GM18511 (cell line): Measurements from ENCODE around the gene SMG6.
"Not testable (repeated sequence)": the region's sequence is repeated elsewhere in the genome, so short reads cannot be mapped to it uniquely, and the experiment has no call there.

Source experiments
- ATAC-seq: cut with Tn5 transposase; IDR thresholded peaks from one replicate; pipeline ENCODE4 v1.9.1; 2021; ENCODE audit warnings: mild to moderate bottlenecking, moderate library complexity; ENCODE audit not compliant: unreplicated experiment

Gene SMG6

DNA sequence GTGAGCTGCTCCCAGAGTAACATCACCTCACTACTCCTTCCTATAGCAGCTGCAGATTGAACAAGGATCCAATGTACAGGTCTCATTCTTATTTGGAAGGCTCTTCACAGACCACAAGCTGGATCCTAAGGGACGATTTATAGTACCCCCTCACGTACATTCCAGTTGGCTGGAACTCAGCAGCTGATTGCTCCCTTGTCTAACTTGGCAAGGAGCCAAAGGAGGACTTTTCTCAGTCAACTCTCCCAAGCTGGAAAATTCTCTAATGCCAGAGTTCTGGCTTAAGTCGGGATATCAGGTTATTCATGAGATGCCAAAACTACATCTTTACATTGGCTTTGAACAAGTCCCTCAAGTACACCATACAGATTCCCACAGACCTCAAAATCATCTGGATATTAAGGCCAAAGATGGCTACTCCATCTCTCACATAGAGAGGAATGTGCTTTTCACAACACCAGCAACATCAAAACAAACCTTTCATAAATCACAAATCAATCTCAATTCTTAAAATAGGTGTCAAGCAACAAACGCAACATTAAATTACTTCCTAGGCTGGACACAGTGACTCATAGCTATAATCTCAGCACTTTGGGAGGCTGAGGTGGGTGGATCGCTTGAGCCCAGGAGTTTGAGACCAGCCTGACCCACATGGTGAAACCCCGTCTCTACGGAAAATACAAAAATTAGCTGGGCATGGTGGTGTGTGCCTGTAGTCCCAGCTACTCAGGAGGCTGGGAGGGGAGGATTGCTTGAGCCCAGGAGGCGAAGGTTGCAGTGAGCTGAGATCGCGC, 39.3 kb downstream of the SMG6 start:
- ATAC-seq, result no peak

DNA sequence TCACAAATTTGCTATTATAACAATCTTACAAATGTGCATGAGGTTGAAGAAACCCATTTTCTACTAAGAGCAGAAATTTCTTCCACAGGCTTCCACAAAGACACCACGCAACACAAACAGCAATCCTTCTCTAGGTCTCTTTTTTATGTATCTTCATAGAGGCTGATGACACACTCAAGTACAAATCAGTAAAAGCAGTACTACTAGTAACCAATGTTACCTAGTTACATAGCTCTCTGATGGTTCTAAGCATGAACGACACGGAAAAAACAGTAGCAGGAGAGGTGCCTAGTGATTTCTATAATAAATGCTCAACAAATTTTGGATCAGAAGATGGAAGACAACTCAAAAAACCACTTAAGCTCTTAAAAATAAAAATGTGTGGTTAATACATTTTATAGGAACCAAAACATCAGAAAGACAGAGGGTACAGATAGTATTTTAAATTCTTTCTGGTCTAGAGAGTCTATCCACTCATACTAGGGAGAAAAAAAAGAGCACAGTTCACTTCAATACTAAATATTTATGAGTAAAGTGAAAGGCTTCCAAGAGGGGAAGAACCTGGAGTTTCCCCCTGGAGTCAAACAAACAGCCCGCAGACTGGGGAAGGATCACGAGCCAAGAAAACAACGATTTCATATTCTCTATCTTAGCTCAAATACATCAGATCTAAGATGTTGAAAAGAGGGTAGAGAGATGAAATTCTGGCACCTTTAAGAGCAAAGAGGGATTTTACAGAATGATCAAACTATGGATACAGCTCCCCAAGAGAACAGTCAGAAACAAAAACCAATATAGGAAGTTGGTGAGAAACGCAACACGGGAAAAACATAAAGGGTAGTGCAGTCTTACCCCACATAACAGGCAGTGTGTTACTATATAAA, 40.2 kb downstream of the SMG6 start:
- ATAC-seq, result no peak

DNA sequence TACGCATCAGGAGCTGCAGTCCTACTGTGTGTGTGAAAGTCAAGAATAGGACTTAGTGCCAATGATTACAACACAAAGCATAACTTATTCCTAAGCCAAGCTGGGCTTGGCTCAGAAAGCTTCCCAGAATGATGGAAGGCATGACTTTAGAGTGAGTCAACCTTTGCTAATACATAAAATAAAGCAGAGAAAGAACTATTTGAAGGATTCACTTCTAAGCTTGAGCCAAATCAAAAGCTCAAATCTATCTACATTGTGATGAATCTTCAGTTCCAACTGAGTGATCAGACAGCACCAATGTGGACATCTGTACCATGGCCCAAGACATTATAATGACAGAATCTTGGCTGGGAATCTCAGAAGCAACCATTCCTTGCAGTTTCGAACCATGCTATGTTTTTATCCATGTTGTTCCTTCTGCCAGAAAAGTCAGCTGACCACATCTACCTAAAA, 41.4 kb downstream of the SMG6 start:
- no peak for ATAC-seq

DNA sequence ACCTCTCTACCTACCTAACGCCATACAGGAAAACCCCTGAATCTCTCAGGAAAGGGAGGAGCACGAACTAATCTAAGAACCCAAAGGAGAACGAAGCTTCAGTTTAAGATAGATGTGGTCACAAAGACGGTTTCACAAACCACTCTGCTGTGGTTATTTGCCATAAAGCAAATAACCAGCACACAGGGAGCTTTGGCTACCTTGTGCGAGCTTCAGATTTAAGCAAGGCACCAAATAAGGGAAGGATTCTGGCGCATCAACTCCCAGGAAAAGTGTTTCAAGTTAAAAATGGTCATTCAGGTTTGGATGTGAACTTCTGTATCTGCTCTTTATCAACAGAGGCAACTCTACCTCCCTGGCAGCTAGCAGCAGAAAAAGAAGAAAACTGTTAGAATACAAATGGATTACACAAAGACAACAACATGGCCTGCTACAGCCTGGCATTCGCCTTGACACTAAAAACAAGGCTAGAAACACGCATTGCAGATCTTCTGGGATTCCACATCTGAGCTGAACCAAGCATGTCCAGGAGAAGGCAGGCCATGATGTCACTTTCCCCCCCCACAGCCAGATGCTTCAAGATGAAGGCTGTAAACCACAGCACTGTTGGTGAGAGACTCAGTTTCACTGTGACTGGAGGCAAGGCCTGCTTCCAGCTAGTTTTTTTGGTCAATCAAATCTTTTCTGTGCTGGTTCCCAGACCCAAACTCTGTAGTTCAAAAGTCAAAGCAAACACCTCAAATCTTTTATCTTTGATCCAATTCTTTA, 43.6 kb downstream of the SMG6 start:
- peak; percentile 83 for ATAC-seq

DNA sequence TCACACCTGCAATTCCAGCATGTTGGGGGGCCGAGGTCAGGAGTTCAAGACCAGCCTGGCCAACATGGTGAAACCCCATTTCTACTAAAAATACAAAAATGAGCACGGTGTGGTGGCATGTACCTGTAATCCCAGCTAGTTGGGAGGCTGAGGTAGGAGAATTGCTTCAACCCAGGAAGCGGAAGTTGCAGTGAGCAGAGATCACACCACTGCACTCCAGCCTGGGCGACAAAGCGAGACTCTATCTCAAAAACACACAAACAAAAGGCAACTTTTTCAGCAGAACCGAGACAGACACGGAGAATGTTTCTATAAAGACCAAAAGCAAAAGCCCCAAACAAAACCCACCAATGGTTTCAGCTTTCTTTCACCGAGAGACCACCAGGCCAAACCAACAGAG, 44.8 kb downstream of the SMG6 start:
- ATAC-seq, result not testable (repeated sequence)

DNA sequence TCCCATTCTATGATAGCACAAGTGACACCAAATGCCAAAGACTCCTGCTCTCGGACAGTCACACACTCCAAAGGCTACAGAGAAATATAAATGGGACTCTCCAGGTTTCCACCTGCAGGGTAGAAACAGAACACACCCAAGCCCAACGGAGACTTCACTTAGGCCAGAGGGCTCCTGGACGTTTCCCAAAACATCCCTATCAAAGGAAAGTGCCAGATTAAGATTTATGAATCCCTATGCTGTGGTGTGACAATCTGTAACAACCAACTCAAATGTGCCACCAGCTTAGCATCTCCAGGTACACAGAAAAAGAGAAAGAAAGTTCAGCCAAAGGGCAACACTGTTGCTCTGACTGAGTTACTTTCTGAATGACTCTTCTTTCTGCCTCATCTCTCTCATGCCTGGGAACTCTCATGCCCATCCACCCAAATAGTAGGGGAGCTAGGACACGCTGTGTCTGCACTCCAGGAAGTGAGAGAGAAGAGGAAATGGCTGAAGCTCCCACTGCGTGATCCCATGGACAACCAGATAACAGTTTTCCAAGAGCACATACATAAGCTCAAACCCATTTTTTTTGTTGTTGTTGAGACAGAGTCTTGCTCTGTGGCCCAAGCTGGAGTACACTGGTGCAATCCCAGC, 49.7 kb downstream of the SMG6 start:
- ATAC-seq, result no peak

DNA sequence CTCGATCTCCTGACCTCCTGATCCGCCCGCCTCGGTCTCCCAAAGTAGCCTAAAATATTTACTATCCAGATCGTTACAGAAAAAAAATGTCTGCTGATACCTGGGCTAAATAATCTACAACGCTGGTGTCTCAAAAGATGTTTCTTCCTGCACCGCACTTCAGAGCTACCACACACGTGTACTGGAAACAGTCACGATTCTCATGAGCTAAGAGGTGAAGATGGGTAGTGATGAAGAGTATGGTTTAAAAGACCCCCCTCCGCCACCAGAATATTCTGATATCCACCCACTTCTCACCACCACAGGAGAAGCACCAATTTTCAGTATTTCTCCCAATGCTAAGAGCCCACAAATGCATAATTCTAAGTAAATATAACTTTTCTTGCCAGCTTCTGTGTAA, 50.2 kb downstream of the SMG6 start:
- no peak for ATAC-seq

DNA sequence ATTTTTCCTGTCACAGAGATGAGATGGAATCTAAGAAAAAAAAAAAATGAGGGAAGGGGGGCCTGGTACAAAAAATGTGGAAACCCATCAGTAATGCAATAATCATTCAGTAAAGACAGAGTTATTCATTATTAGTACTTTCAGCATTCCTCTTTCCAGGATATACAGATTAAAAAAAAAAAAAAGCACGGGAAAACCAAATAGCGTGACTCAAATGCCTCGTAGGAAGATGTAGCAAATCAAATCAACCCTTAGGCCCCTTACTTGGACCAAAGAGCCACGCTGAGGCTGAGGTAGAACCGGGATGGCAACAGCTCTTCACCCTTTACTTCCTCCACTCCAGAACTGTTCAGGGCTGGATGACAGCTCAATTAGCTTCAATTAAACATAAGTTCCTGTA, 52.5 kb downstream of the SMG6 start:
- no peak for ATAC-seq

DNA sequence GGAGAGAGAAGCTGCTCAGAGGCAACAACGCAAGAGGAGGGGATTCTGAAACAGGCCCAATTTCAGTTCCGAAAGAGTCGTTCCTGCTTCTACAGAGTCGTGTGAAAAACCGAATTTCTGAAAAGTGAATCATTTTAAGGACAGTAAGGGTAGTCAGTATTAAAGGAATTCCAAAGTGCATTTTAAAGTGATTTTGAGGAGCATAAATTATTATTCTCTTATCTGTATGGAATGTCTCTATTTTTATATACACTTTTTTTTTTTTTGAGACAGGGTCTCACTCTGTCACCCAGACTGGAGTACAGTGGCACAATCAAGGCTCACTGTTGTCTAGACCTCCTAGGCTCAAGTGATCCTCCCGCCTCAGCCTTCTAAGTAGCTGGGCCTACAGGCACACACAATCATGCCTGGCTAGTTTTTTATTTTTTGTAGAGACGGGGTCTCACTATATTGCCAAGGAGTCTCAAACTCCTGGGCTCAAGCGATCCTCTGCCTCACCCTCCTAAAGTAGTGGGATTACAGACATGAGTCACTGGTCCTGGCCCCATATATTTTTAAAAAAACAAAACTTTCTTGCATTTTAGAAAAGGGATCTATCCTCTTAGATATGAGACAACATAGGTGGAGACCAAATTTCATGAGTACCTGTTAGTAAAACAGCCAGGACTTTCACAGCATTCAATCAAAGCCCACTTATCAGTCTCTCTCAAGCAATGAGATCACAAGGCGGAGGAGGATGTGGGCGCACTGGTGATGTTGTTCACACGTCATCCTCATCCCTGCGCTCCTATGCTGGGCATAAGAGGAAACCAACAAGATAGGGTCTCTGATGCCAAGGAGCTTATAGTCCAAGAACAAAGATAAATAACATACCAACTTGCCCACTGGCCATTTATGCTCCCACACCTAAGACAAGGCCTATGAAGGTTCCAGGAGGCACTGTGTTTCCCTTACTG, 53.2 kb downstream of the SMG6 start:
- ATAC-seq, result no peak

DNA sequence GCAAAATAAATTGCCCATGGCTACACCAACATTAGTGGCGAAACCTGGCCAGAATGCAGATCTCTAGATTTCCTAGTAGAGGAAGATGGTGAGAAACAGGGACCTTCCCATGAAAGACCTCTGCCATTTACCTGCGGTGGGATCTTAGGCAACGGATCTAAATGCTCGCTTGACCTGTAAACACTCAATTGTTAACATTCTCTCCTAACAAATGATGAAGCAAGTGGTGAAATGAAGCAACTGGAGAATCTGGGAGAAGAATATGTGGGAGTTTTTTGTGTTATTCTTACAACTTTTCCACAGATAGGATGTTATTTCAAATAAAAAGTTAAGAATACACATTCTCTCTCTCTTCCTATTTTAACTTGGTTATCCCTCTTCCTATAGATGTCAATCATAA, 56.6 kb downstream of the SMG6 start:
- ATAC-seq, result no peak

DNA sequence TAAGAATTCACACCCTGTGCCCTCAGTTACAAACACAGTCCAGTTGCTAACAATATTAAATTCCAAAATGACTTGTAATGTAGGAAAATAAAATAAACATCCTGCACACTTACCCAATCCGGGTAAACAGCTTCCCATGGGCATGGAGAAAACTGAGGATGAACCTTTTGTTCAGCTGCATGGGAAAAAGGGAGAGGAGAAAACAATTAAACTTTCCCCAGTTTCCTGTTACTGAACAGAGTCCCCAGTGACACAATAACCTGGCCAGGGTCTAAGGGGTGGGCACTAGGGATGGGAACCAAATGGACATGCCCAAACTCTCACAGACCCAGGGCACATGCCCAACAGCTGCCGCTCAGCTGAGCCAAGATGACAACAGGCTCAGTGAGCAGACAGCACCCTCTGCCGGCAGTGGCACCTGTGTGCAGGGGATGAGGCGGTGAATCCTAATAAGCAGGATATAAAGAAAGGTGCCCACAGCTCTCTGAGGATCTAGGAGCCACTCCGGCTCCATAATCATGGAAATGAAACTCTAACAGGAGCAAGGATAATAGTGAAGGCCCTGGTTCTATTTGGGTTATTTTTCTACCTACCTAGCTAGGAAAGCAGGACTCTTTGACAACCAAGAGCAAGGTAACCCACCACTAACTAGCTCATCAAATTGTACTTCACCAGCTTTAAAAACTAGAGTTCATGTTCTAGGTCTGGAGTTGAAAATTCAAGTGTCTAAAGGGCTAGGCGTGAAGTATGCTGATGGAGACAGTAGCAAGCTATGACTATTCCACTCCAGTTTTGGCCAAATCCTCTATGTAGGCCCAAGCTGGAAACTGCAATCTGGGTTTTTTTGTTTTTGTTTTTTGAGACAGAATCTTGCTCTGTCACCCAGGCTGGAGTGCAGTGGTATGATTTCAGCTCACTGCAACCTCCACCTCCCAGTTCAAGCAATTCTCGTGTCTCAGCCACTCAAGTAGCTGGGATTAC, 58.8 kb downstream of the SMG6 start:
- ATAC-seq, result no peak

DNA sequence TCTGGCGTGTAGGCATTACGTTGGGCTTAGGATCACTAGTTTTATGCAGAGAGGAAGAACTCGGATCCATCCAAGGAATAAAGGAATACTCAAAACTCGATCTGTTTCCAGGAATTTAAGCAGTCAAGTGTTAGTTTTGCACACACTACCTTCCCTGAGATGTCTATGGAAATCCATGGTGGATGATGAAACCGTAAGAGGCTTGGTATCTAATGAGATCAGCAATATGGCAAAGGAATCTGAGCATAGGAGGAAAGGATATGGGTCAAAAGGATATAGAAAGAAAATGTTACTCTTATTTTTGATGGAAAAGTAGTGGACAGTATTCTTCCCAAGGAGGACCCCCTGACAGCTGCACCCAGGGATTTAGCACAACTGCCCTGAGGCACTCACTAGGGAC, 59.6 kb downstream of the SMG6 start:
- no peak for ATAC-seq

DNA sequence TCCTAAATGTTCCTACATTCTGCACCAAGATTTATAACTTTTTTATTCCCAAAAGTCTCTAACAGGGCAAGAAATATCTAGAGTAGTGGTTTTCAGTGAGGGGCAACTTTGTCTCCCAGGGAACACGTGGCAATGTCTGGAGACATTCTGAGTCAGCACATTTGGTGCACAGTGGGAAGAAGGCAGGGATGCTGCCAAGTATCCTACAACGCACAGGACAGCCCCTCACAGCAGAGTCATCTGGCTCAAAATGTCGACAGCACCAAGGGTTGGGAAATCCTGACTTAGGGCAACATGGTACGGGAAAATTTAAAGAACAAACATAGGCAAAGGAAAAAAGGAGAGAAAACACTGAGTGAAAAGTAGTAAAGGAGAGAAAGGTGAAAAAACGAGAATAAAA, 61.8 kb downstream of the SMG6 start:
- no peak for ATAC-seq

DNA sequence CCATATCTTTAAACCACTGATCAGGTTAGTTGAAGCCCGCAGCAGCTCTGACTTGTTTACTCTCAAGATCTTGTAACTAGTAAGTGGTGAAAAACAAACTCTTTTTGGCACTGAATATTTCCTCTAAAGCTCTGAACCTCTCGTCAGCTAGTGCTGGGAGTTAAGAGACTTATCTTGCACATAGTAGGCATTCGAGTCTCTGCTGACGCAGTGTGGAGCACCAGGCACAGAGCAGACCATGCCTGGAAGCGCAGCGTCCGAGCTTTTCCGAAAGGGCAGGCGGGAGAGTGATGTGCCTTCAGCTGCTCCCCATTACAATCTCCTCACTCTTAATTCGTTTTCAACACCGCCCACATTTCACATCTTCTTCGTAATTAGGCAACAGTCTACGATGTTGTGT, 63.0 kb downstream of the SMG6 start:
- ATAC-seq, result no peak

DNA sequence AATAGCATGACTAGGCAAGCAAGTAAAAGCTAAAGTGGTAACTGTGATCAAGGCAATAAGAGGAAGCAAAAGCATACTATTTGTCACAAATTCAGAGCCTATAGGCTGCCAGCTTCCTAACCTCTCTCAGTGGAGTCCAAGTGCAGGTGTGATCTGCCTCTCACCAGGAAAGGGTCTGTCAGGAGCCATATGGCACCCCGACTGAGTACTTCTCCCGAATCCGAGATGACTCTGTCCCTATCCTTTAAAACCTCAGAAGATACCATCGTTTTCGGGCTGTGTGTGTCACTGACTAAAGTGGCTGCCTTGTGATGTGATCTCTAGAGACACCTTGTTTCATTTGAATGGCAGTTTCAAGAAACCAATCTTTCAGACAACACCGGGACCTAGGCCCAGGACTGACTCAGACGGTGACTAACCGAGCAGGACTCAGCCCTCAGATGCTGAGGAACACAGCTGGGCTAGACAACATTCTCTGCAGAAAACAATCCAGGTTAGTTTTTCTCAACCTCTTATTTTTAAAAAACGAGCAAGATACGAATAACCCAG, 63.6 kb downstream of the SMG6 start:
- ATAC-seq, result peak; percentile 82

DNA sequence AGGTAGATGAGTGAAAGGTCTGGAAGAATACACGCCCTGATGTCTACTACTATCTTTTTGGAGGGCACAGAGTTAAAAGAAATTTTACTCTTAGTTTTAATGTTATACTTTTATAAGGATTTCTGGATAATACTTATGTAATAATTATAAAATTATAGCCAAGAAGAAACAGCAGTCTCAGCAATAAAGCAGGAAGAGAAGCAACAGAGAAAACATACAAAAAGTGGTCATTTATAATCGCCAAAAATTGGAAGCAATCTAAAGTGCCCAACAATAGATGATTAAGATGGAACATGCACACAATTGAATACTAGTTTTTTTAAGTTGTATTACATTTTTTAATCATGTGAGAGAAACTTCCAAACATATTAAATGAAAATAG, 64.4 kb downstream of the SMG6 start:
- ATAC-seq, result no peak

DNA sequence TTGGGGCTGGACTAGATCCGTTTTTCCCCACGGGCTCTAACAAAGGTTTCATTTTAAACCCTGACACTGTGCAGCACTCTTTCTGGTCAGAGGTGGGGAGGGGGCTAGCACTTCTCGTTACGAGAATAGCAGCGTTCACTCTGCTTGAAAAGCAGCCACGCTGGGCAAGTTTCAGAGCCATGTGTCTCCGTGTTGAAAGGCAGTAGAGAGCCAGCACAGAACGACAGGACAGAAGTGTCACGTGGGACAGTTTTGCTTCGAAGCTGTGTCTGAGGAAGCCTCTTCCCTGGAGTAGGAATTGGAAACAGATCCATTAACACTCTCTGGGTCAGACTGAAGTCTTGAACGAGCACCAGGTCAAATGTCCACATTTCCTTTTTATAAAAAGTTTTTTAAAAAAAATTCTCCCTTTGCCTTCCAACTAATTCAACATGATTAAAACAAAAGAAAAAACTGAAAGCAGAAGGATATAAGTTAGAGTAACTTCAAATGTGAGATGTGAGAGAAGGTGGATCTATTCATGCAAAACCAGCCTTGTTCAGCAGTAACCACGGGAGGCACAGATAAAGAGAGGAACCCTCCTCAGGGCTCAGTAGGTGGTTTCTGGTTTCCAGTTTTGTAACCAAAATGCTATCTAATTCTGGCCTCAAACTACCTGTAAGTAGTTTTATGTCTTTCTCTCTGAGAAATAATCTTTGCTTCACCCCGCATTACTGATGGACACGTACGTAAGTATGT, 65.0 kb downstream of the SMG6 start:
- ATAC-seq, result peak; percentile 50

DNA sequence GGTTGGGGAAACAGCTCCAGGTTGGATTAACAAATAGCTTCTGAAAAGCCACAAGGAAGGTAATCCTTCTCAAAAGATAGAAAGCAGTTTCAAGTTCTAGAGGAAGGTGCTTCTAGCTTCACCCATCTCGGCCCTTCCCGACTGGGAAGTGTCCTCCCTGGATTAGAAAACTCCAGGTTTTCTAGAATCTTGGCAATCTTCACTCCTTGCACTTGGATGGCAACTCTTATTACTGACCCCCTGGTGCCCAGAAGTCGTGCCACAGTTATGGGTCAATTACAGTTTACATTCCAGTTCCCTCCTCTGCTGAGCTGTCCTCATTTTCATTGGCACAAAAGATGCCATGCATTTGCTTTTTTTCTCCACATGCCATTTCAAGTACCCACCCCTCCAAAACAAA, 65.6 kb downstream of the SMG6 start:
- ATAC-seq, result no peak
